HG02981 (cell line): ENCODE data around the gene IGF2BP1.
"Not testable (repeated sequence)": the region's sequence is repeated elsewhere in the genome, so short reads cannot be mapped to it uniquely, and the experiment has no call there.

Experiments used
- ATAC-seq: cut with Tn5 transposase; IDR thresholded peaks from one replicate; pipeline ENCODE4 v1.9.1; 2021; ENCODE audit warnings: mild to moderate bottlenecking, moderate library complexity; ENCODE audit not compliant: unreplicated experiment

IGF2BP1 gene

DNA sequence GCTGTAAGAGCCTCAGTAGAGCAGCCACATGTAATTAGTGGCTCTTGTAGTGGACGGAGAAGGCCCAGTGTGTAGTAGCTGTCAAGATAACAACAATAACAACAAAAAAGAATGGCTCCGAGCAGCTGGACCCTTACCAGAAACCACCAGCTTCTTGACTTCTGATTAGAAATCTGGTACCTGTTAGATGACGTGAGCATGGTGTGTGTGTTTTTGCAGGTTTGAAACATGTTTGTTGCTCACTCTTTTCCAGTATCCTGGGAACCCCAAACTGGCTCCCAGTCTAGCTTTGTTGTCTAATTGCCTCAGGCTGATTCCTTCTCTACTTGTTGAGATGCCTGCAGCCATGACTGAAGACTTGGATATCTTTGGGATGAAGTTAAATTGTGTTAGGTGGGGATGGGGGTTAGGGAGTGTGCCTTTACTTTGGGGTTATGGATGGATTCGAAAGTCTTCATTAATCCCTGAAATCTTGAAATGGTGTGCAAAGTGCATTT is 21.0 kb downstream of the IGF2BP1 start:
- ATAC-seq = no peak

DNA sequence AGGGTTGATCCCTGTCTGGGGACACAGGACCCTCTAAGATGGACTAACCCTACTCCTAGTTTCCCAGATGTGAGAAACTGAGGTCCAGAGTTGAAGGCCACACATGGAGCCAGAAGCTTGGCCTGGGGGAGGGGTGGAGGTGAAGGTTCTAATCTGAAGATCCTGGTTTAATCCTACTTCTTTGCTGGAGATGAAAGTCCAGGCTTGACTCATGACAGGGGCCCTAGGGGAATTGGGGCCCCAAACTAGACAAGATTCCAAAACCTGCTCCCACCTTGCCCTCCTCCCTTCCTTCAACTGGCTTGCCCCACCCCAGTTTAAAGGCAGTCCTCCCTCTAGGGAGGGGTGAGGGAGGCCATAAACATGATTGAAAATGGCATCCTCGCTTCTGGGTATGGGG is 21.6 kb downstream of the IGF2BP1 start:
- ATAC-seq = no peak

DNA sequence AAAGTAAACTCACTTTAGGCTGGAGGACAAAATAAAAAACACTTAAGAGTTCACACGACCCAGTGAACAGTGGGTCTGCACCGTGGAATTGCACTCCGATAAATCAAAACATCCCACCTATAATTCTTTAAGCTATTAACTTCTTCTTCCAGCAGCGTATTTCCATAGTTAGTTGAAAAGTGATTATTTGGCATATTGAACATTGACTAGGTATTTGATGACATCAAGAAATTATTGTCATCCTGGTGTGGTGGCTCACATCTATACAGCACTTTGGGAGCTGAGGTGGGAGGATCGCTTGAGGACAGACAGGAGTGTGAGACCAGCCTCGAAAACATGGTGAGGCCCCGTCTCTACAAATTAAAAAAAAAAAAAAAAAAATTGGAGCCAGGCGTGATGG is 23.4 kb downstream of the IGF2BP1 start:
- ATAC-seq = no peak

DNA sequence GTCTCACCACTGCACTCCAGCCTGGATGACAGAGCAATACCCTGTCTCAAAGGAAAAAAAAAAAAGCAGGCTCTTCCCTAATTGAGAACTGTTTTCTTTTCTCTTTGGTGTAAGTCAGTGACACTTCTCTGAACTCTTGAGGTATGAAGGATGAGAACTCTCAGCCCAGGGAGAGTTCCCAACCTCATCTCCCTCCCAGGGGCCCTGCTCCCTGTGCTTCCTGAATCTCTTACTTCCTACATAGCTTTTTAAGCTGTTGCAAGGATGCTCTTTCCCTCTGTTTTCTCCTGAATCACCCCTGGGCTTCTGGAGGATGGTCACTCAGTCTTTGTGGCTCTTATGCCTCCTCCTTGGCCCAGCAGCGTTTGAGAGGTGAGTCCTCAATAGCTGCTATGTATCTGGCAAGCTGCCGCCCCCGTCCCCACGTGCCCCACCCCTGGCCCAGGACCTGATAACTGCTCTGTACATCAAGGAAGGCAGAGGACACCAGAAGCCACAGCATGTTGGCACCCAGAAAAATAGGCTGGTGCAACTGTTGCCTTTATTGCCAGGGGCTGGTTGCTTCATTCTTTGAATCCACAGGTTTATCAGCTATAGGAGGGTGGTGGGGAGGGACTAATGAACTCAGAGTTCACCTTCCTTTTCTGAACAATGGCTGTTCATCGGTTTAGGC is 24.0 kb downstream of the IGF2BP1 start:
- no peak for ATAC-seq

DNA sequence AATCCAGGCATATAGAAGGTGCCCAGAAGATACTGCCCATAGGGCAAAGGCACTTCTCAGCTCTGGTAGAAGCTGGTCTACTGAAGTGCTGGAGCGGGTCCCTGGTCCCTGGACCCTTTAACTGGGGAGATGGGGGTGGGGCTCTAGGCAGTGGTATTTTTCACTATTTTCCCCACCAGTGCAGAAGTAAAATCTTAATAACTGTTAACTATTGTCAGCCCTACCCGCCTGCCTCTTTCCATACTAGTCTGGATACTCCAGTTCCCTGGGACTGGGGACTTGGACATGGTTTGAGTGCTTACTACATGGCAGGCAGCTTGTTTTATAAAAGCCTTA is 24.6 kb downstream of the IGF2BP1 start:
- no peak for ATAC-seq

DNA sequence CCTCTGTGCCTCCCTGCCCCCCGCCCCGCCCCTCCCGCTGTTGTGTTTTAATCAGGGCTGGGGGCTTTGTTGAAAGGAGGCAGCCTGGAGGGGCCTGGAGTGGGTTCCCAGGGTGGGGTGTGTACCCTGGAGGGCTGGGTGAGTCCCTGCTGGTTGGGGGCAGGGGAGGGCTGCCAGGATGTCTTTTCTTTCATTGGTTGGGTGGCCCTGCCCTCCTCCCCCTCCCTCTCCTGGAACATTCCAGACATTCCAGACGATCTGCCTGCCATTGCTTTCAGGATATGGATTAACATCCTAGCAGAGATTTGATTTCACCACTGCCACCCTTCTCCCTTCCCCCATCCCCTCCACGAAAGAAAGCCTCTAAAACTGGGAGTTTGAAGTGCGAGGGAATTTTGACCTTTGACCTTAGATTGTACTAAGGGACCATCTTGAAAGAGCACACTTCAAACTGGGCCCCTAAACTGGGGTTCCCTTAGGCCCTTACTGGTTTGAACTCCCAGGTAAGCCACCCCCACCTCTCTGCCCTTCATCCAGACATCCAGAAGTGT is 25.3 kb downstream of the IGF2BP1 start:
- ATAC-seq = no peak

DNA sequence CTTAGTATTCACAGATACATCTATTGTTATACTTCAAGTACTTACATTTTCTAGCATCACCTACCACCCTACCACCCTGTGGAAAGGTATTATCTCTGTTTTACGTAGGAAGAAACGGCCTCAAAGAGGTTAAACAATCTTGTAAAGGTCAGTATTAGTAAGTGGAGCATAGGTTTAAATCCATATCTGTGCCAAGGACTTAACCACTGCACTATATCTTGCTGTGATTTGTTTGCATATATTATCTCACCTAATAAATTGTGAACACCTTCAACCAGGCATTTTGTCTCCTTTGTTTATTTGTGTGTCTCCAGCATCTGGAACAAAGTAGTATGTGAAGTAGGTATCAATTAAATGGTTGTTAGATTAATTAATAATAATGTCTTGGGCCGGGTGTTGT is 27.3 kb downstream of the IGF2BP1 start:
- no peak for ATAC-seq

DNA sequence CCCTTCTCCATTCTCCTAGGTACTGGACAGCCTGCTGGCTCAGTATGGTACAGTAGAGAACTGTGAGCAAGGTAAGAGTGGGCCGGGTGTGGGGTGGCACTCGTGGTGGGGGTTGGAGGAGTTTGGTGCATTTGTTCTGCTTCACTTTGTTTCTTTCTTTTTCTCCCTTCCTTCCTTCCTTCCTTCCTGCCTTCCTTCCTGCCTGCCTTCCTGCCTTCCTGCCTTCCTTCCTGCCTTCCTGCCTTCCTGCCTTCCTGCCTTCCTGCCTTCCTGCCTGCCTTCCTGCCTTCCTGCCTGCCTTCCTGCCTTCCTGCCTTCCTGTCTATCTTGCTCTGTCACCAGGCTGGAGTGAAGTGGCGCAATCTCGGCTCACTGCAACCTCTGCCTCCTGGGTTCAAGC is 29.3 kb downstream of the IGF2BP1 start:
- ATAC-seq = not testable (repeated sequence)

DNA sequence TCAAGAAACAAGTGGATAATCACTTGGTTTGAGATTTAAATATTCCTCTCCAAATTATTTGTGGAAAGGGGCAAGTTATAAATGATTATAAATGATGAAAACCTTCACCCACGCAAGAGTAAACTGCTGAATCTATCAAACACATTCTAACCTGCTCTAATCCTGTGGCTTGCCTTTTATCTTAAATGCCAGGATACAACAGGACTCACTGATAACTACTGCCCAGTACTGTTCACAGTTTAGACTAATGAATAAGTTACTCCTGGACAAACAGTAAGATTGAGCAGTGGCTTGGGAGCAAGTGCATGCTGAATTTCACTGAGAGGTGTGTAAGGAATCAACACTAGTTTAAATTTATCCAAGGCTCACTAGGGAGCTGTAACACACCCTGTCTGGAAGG is 31.1 kb downstream of the IGF2BP1 start:
- ATAC-seq = no peak

DNA sequence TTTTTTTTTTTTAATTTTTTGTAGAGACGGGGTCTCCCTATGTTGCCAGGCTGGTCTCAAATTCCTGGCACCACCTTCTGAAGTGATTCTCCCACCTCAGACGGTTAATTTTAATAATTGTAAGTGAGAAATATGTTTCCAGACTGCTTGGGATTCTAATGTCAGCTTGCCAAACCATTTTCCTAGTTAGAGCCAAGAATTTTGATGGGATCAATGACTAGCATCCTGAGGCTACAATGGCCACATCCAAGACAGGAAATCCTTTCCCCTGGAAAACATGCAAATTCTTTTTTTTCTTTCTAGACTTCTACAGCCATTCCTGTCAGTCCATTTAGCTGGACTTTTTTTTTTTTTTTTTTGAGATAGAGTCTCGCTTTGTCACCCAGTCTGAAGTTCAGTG is 32.6 kb downstream of the IGF2BP1 start:
- no peak for ATAC-seq

DNA sequence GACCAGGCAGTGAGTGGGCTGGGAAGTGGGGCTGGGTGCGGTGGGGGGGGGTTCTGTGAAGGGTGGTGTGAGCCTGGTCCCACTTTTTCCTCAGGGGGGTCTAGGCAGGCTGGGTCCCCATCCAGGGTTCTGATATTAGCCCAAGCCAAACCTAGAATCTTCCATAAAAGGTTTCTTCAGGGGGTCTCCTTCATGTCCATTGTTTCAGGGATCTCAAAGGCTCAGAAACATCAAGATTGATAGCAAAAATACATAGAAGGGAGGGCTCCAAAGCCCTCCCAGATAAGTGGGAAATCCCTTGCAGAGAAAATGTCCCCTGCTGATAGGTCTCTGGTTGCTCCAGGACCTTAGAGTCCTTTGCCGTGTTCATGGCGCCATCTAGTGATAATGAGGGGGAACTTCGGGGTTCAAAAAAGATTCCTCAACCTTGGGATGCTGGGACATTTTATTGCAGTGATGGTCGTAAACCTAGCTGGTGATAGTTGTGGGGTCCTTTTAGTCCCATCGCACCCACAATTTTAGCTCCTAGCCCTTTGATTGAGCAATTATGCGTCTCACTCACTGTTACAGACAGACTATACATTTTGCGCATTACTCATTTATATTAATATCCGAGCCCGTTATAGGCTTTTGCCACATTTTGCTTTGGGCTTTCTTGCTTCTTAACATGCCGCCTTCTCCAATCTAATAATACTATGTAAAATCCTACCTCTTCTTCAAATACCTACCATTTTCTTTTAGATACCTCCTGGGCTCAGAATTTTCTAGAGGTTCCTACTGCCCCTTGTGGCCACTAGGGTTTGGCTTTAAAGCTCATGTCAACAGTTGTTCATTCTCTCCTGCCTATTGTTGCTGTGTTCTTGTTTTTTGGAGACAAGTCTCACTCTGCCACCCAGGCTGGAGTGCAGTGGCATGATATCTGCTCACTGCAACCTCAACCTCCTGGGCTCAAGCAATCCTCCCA is 35.1 kb downstream of the IGF2BP1 start:
- no peak for ATAC-seq

DNA sequence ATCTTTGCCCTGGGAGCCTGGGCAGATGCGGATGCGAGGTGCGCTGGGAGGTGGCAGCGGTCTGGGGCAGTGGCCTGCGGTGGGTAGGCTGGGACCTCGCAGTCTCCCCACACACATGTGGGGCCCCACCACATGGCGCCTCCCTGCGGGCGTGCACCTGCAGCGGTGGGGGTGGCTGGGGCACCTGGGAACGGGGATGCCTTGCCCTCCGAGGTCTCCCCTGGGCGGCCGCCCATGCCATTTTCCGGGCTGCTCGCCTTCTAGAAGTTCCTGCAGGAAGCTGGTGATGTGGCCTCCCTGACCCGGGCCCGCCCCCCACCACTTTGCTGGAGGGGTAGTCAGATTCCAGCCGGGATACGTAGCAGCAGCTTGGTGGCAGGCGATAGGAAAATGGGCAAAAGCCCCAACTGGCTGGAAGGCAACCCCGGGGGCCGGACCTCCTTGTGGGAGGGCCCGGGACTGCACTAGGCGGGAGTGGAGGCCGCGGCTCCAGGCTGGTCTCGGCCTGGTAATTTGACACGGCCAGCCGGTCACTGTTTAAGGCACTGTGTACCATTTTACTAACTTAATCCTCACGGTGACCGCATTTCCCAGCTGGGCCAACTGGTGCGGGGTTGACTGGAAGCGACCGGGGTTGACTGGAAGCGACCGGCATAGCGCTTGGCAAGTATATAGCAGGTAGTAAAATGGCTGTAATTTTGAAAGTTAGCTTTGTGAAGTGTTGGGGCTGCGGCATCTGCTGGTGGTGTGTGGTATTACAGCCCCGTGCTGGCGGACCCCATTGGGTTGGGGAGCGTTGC is 38.5 kb downstream of the IGF2BP1 start:
- no peak for ATAC-seq

DNA sequence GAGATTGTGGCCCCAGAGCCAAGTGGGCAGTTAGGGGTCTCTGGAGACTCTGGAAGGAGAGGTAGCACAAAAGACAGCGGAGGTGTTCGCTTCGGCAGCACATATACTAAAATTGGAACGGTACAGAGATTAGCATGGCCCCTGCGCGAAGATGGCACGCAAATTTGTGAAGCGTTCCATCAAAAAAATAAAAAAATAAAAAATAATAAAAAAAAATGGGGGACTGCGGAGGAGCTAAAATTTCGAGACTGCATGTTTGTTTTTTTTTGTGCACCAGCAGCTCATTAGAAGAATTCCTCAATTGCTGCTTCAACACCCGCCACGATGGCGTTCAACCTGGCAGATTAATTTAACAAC is 39.1 kb downstream of the IGF2BP1 start:
- no peak for ATAC-seq

DNA sequence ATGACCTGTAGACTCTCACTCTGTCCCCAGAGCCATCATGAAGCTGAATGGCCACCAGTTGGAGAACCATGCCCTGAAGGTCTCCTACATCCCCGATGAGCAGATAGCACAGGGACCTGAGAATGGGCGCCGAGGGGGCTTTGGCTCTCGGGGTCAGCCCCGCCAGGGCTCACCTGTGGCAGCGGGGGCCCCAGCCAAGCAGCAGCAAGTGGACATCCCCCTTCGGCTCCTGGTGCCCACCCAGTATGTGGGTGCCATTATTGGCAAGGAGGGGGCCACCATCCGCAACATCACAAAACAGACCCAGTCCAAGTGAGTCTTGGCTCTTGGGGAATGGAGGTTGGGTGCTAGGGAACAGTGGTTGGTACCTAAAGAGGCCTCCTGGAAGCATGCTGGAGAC is 41.0 kb downstream of the IGF2BP1 start:
- ATAC-seq = no peak

DNA sequence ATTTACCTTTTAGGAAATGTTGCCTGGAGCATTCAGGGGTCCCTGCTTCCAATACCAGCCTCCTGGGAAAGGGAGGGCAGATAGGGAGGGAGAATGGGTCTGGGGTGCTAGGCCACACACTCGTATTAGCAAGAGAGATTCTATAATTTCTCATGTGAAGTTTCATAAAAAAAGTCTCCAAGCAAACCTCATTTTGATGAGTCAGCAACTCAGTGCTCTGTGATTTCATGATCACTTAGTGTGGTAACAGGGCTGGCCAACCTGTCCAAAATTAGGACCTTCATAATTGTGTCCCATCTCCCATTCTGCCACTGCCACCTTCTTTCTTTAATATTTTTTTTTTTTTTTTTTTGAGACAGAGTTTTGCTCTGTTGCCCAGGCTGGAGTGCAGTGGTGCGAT is 41.4 kb downstream of the IGF2BP1 start:
- ATAC-seq = no peak

DNA sequence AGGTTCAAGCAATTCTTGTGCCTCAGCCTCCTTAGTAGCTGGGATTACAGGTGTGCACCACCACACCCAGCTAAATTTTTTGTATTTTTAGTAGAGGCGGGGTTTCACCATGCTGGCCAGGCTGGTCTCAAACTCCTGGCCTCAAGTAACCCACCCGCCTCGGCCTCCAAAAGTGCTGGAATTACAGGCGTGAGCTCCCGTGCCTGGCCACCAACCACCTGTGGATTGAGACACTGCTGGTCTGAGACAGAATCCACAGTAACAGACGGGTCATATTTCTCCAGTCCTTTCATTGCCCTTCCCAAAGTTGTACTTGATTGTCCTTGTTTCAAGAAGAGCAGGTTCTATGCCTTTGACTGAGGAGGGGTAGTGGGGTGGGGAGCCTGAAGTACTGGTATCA is 42.3 kb downstream of the IGF2BP1 start:
- ATAC-seq = not testable (repeated sequence)

DNA sequence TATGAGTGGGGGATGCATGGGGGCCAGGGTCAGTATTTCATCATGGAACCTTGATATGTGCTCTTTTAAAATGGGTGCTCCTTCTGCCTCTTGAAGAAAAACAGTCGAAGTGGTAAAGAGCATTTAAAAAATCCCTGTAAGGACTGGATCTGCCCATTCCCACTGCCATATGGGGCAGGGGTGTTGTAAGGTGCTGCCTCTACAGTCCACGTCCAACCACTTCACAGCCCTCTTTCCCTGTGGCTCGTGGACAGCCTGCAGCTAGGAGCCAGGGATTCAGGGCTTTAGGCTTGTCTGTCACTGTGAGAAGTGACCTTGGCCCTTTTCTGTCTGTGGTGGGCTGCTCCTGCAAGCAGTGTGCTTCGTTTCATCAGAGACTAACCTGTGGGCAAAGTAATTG is 44.3 kb downstream of the IGF2BP1 start:
- no peak for ATAC-seq

DNA sequence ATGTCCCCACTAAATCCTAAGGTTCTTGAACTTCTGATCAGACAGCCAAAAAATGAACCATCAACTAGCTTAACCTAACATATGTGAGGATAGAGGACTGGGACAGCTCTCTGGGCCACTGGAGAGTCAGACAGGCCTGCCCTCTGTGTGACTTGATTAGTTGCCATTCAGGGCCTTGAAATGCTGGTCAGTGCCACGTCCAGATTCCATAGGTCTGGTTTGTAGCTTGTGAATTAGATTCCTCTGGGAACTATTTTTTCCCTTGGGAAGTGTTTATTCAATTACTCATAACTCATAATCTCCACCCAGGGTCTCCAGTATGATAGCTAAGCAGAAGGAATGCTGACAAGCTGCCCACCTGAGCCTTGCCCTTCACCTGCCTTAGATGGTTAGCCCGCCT is 48.2 kb downstream of the IGF2BP1 start:
- ATAC-seq = no peak

DNA sequence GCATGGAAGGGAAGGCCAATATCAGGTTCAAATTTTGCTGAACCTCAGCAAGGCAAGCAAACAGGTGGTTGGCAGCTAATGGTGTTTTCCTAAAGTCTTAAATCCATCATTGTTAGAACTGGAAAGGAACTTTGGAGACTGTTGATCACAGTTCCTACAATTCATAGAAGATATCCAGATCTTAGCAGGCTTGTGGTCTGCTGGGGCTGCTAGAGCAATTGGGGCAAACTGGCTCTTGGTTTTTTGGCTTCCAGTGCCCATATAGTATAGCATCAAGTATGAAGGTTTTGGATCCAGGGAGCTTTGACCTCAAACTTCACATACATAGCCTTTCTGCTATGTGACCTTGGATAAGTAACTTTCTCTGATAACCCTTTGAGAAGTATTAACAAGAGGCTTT is 49.7 kb downstream of the IGF2BP1 start:
- no peak for ATAC-seq

DNA sequence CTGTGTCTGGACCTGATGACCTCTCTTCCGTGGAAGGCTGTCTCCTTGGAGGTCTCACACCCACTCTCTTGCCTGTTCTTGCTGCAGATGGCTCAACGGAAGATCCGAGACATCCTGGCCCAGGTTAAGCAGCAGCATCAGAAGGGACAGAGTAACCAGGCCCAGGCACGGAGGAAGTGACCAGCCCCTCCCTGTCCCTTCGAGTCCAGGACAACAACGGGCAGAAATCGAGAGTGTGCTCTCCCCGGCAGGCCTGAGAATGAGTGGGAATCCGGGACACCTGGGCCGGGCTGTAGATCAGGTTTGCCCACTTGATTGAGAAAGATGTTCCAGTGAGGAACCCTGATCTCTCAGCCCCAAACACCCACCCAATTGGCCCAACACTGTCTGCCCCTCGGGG is 52.1 kb downstream of the IGF2BP1 start:
- ATAC-seq = no peak

DNA sequence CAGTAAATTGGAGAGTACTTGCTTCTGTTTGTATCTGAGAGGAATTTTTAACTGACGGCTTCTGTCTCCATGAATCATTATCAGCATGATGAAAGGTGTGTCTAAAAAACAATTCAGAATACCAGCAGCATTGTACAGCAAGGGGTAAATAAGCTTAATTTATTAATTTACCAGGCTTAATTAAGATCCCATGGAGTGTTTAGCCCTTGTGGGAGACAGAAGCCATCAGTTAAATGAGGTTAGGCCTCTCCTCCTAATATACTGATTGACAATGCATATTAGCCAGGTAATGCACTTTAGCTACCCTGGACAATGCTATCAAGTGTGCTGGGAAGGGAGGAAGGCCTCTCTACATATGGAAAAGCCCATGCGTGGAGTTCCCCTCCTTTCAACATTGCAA is 53.4 kb downstream of the IGF2BP1 start:
- no peak for ATAC-seq
